Liver (tissue), 3 donors: ENCODE results near the gene TWIST2.

Experiments
- ATF3 ChIP-seq: IDR thresholded peaks from 2 replicates; pipeline ENCODE4 v1.6.1; 2016; ENCODE audit warnings: antibody characterized with exemption
- FOXA1 ChIP-seq: IDR thresholded peaks from 2 replicates; pipeline ENCODE4 v1.6.1; 2016; ENCODE audit warnings: antibody characterized with exemption
- NR2F2 ChIP-seq: IDR thresholded peaks from 2 replicates; pipeline ENCODE4 v1.6.1; 2016; ENCODE audit warnings: antibody characterized with exemption
- YY1 ChIP-seq: IDR thresholded peaks from 2 replicates; pipeline ENCODE4 v1.6.1; 2016; ENCODE audit warnings: antibody characterized with exemption, mild to moderate bottlenecking
- TF ChIP-seq, protein P1 (sequence below): fragments of 150-350 bp; IDR thresholded peaks from 2 replicates; pipeline ENCODE4 v1.5.1; 2017; ENCODE audit warnings: improper control_type of control experiment, low read depth, low read length; ENCODE audit not compliant: missing input control
- donor health status: healthy.
- donor health status: healthy.

- TF ChIP-seq FOXA1 (no peak), ATF3 (no peak), NR2F2 (no peak), YY1 (no peak)
- TF ChIP-seq, protein P1, sequence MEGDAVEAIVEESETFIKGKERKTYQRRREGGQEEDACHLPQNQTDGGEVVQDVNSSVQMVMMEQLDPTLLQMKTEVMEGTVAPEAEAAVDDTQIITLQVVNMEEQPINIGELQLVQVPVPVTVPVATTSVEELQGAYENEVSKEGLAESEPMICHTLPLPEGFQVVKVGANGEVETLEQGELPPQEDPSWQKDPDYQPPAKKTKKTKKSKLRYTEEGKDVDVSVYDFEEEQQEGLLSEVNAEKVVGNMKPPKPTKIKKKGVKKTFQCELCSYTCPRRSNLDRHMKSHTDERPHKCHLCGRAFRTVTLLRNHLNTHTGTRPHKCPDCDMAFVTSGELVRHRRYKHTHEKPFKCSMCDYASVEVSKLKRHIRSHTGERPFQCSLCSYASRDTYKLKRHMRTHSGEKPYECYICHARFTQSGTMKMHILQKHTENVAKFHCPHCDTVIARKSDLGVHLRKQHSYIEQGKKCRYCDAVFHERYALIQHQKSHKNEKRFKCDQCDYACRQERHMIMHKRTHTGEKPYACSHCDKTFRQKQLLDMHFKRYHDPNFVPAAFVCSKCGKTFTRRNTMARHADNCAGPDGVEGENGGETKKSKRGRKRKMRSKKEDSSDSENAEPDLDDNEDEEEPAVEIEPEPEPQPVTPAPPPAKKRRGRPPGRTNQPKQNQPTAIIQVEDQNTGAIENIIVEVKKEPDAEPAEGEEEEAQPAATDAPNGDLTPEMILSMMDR: no peak
Measured at GRCh38 chr2:238895361-238895882, 47.5 kb downstream of the TWIST2 start.
